Liver (tissue), 3 donors: ENCODE measurements around the gene OGFR.

Source experiments
- CTCF ChIP-seq: fragments of 150-350 bp; IDR thresholded peaks from 2 replicates; pipeline ENCODE4 v1.5.1; 2017; ENCODE audit warnings: improper control_type of control experiment, low read depth, low read length; ENCODE audit not compliant: missing input control
- EGR1 ChIP-seq, 2 donors: IDR thresholded peaks; 2 replicates each; pipeline ENCODE4 v1.6.1; 2016 to 2018; ENCODE audit warnings: antibody characterized with exemption in 2 of 2, low read depth in 2 of 2
- FOXA2 ChIP-seq: IDR thresholded peaks from 2 replicates; pipeline ENCODE4 v1.6.1; 2016; ENCODE audit warnings: antibody characterized with exemption
- HNF4G ChIP-seq: IDR thresholded peaks from 2 replicates; pipeline ENCODE4 v1.6.1; 2016; ENCODE audit warnings: antibody characterized with exemption
- JUND ChIP-seq, 2 donors: IDR thresholded peaks; 2 replicates each; pipeline ENCODE4 v1.6.1; 2016; ENCODE audit warnings: antibody characterized with exemption in 2 of 2
- MAX ChIP-seq: IDR thresholded peaks from 2 replicates; pipeline ENCODE4 v1.6.1; 2016; ENCODE audit warnings: antibody characterized with exemption
- REST ChIP-seq: IDR thresholded peaks from 2 replicates; pipeline ENCODE4 v1.6.1; 2016; ENCODE audit warnings: antibody characterized with exemption, mild to moderate bottlenecking
- RXRA ChIP-seq, 2 donors: IDR thresholded peaks; 2 replicates each; pipeline ENCODE4 v1.6.1; 2017 to 2018; ENCODE audit warnings: antibody characterized with exemption in 2 of 2, mild to moderate bottlenecking in 1 of 2
- YY1 ChIP-seq: IDR thresholded peaks from 2 replicates; pipeline ENCODE4 v1.6.1; 2016; ENCODE audit warnings: antibody characterized with exemption, mild to moderate bottlenecking
- donor health status: healthy.
- donor health status: healthy.

- TF ChIP-seq CTCF (no peak), RXRA (IDR thresholded peaks at IDR 0.05) (no peak), REST (no peak), EGR1 (IDR thresholded peaks at IDR 0.05; ENCODE audit: low read depth in 2 of 2) (no peak), YY1 (no peak), JUND (IDR thresholded peaks at IDR 0.05) (no peak), HNF4G (no peak), FOXA2 (no peak), MAX (no peak)
These were observed 45.8 kb downstream of the OGFR start for GRCh38 chr20:62850333-62850974.
